Measurements from ENCODE around the gene POTEG.
"Not testable (repeated sequence)": the region's sequence is repeated elsewhere in the genome, so short reads cannot be mapped to it uniquely, and the experiment has no call there.

The POTEG gene

GRCh38 chr14:19434241-19434640 lies at the start of gene POTEG:
Gene POTEG, minus strand, starts transcription at chr14:19434341. Its CDS starts 52 bp downstream, at chr14:19434289.
- not testable (repeated sequence) for H3K27me3 Mint-ChIP-seq (ENCODE audit: low read depth); H3K4me3 Mint-ChIP-seq; H3K9me3 Mint-ChIP-seq; H3K36me3 Mint-ChIP-seq (ENCODE audit: low read depth); H3K4me1 Mint-ChIP-seq; H3K27ac Mint-ChIP-seq

DNA sequence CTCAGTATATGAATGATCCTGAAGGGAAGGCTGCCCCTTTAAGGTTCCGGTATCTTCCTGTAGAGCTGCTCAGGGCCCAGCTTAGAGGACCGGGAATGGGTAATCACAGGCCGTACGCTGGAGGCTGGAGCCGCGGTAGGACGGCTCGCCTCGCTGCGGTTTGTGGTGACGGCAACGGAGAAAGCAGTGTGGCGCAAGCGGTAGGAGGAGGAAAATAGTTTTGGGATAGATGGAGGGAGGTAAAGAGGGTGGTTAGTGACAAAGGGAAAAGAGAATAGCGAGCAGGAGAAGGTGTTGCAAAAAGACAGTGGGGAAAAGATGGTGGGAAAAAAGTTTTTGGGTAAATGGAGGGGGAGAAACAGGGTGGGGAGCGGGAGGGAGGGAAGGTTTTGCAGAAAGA lies 48.0 kb upstream of the POTEG start:
- not testable (repeated sequence) for H3K4me3 Mint-ChIP-seq; H3K9me3 Mint-ChIP-seq; H3K27ac Mint-ChIP-seq; H3K36me3 Mint-ChIP-seq (ENCODE audit: low read depth); H3K4me1 Mint-ChIP-seq; H3K27me3 Mint-ChIP-seq (ENCODE audit: low read depth)

DNA sequence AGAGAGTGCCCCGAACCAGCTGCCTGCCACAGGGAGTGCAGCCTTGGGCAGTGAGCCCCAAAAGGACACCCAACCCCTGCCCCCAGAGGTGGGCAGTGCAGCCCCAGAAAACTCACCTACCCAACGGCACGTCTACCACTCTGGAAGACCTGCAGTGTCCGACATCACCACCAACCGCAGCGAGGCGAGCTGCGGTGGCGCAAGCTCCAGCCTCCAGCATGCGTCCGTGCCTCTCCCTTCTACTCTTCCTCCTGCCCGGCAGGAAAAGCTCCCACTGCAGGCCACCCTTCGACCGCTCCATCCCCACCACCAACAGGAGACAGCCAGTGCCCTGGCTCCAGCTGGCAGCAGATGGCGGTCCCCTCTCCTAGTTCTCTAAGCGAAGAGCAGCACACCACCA lies 47.3 kb upstream of the POTEG start:
- H3K4me3 Mint-ChIP-seq; H3K27ac Mint-ChIP-seq; H3K27me3 Mint-ChIP-seq (ENCODE audit: low read depth); H3K36me3 Mint-ChIP-seq (ENCODE audit: low read depth); H3K4me1 Mint-ChIP-seq; H3K9me3 Mint-ChIP-seq: not testable (repeated sequence)

DNA sequence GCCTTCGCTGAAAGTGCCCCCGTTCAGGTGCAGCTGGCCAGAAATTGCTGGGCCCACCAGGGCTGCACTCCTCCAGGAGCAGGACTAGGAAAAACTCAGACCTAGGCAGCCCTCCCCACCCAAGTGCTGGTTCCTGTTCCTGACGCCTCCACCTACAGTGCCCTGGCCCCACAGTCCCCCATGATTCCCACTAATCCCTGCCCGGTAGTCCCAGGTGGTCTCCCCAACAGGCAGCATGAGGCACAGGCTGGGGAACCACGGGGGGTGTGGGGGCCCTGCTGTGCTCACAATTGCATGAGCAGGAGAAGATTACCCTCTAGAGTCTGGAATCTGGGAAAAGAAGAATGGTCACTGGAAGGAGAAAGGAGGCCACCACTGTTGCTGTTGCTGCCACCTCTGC lies 46.4 kb upstream of the POTEG start:
- not testable (repeated sequence) for H3K4me1 Mint-ChIP-seq; H3K27ac Mint-ChIP-seq; H3K36me3 Mint-ChIP-seq (ENCODE audit: low read depth); H3K4me3 Mint-ChIP-seq; H3K27me3 Mint-ChIP-seq (ENCODE audit: low read depth); H3K9me3 Mint-ChIP-seq

- not testable (repeated sequence) for H3K36me3 Mint-ChIP-seq (ENCODE audit: low read depth); H3K4me1 Mint-ChIP-seq; H3K27ac Mint-ChIP-seq; H3K9me3 Mint-ChIP-seq; H3K27me3 Mint-ChIP-seq (ENCODE audit: low read depth); H3K4me3 Mint-ChIP-seq
These were observed 11.6 kb upstream of the POTEG start for GRCh38 chr14:19445761-19446160.

GRCh38 chr14:19439826-19440225 lies 5.7 kb upstream of the POTEG start:
- H3K4me3 Mint-ChIP-seq; H3K4me1 Mint-ChIP-seq; H3K9me3 Mint-ChIP-seq; H3K36me3 Mint-ChIP-seq (ENCODE audit: low read depth); H3K27me3 Mint-ChIP-seq (ENCODE audit: low read depth); H3K27ac Mint-ChIP-seq: not testable (repeated sequence)

- not testable (repeated sequence) for H3K4me1 Mint-ChIP-seq; H3K36me3 Mint-ChIP-seq (ENCODE audit: low read depth); H3K27me3 Mint-ChIP-seq (ENCODE audit: low read depth); H3K27ac Mint-ChIP-seq; H3K4me3 Mint-ChIP-seq; H3K9me3 Mint-ChIP-seq
These were observed 5.1 kb upstream of the POTEG start for GRCh38 chr14:19439219-19439618.

DNA sequence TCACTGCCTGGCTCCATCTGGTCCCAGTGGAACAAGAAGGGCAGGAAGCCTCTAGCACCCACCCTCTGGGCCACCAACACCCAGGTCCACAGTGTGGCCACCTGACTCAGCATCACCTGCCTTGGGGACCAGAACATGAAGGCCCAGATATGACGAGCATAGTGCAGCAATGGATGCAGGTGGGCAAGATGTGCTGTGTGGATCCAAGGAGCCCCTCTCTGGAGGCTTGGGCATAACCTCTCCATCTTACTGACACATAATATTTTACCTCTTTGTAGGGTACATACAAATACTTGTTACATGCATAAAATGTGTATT lies 2.9 kb upstream of the POTEG start:
- H3K4me3 Mint-ChIP-seq; H3K27ac Mint-ChIP-seq; H3K36me3 Mint-ChIP-seq (ENCODE audit: low read depth); H3K27me3 Mint-ChIP-seq (ENCODE audit: low read depth); H3K4me1 Mint-ChIP-seq; H3K9me3 Mint-ChIP-seq: not testable (repeated sequence)

DNA sequence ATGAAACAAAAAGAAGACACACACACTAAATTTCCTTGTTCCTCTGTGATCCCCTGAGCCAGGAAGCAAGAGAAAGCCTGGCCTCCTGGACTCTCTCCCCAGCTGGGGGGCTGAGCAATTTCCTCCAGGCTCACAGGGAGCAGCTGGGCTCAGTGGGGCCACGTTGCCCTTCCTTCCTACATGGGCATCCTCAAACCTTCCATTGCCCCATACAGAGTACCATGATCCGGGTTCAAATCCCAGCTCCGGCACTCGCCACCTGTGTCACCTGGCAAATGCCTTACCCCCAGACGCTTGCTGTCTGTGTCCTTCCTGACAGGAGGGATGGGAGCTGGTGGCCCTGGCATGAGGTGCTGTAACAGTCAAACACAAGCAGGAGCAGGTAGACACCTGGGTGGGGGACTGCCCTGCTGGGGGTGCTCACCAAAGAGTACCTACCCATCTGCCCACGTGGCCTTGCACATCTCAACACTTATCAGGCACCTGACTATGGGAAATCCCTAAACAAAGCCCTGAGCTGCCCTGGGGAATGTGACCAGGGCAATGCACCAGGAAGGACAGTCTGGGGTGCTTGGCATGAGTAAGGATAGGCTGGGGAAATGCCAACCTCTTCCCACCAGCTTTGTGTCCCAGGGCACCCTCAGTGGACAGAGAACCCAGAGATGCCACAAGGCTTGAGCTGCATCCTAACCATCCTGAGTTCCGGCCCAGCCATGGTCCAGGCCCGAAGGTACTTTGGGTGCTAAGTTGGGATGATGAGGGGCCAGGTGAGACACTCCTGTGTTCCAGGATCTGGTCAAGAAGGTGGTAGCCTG lies 2.4 kb upstream of the POTEG start:
- H3K9me3 Mint-ChIP-seq; H3K27ac Mint-ChIP-seq; H3K27me3 Mint-ChIP-seq (ENCODE audit: low read depth); H3K4me1 Mint-ChIP-seq; H3K4me3 Mint-ChIP-seq; H3K36me3 Mint-ChIP-seq (ENCODE audit: low read depth): not testable (repeated sequence)

DNA sequence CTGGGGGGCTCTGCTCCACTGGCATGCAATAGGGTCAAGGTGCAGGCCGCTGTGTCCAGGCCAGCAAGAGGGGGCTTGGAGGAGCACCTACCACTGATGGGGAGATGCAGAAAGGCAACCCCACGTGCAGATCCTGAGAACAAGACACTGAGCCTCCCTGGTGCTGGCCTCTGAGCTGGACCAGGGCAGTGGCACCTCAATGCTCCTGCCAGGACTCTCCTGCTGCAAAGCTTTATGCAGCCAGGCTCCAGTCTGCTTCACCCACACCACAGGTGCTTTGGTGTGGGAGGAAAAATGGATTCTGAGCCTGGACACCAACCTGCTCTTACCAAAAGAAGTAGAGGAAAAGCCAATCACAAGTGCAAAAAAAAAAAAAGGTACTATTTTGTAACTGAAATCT lies 1.7 kb upstream of the POTEG start:
- H3K9me3 Mint-ChIP-seq; H3K27ac Mint-ChIP-seq; H3K4me1 Mint-ChIP-seq; H3K36me3 Mint-ChIP-seq (ENCODE audit: low read depth); H3K27me3 Mint-ChIP-seq (ENCODE audit: low read depth); H3K4me3 Mint-ChIP-seq: not testable (repeated sequence)

GRCh38 chr14:19434891-19435290 lies 750 bp upstream of the POTEG start:
- not testable (repeated sequence) for H3K27ac Mint-ChIP-seq; H3K36me3 Mint-ChIP-seq (ENCODE audit: low read depth); H3K9me3 Mint-ChIP-seq; H3K4me3 Mint-ChIP-seq; H3K4me1 Mint-ChIP-seq; H3K27me3 Mint-ChIP-seq (ENCODE audit: low read depth)

- not testable (repeated sequence) for H3K9me3 Mint-ChIP-seq; H3K4me3 Mint-ChIP-seq; H3K4me1 Mint-ChIP-seq; H3K36me3 Mint-ChIP-seq (ENCODE audit: low read depth); H3K27me3 Mint-ChIP-seq (ENCODE audit: low read depth); H3K27ac Mint-ChIP-seq
These were observed 376 bp downstream of the POTEG start for GRCh38 chr14:19433765-19434164.

DNA sequence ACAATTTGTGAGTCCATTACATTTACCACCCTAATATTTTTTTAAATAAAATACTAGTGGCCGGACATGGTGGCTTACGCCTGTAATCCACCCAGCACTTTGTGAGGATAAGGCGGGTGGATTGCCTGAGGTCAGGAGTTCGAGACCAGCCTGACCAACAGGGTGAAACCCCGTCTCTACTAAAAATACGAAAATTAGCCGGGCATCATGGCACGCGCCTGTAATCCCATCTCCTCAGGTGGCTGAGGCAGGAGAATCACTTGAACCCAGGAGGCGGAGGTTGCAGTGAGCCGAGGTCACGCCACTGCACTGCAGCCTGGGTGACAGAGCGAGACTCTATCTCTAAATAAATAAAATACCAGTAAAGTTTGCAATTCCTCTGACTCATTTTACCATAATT lies 25.6 kb downstream of the POTEG start:
- H3K4me1 Mint-ChIP-seq; H3K27me3 Mint-ChIP-seq (ENCODE audit: low read depth); H3K27ac Mint-ChIP-seq; H3K9me3 Mint-ChIP-seq; H3K4me3 Mint-ChIP-seq; H3K36me3 Mint-ChIP-seq (ENCODE audit: low read depth): not testable (repeated sequence)

GRCh38 chr14:19402097-19402496 lies 32.0 kb downstream of the POTEG start:
- not testable (repeated sequence) for H3K27me3 Mint-ChIP-seq (ENCODE audit: low read depth); H3K9me3 Mint-ChIP-seq; H3K4me3 Mint-ChIP-seq; H3K4me1 Mint-ChIP-seq; H3K27ac Mint-ChIP-seq; H3K36me3 Mint-ChIP-seq (ENCODE audit: low read depth)

- not testable (repeated sequence) for H3K27ac Mint-ChIP-seq; H3K9me3 Mint-ChIP-seq; H3K36me3 Mint-ChIP-seq (ENCODE audit: low read depth); H3K27me3 Mint-ChIP-seq (ENCODE audit: low read depth); H3K4me1 Mint-ChIP-seq; H3K4me3 Mint-ChIP-seq
These were observed 39.4 kb downstream of the POTEG start for GRCh38 chr14:19394727-19395126.

- not testable (repeated sequence) for H3K27me3 Mint-ChIP-seq (ENCODE audit: low read depth); H3K27ac Mint-ChIP-seq; H3K4me1 Mint-ChIP-seq
These were observed 43.9 kb downstream of the POTEG start for GRCh38 chr14:19390230-19390629.

More at GRCh38 chr14:19390230-19390629, 43.9 kb downstream of the POTEG start:
- not testable (repeated sequence) for H3K4me3 Mint-ChIP-seq; H3K9me3 Mint-ChIP-seq; H3K36me3 Mint-ChIP-seq (ENCODE audit: low read depth)

All from nephron (organoid).